AG09309 (cell line): Measurements from ENCODE around the gene HTT.

ENCODE experiments used
- DNase-seq: peaks from one replicate; pipeline ENCODE4 v3.0.0-alpha.2; 2010; ENCODE audit warnings: low read depth
- H3K4me3 ChIP-seq: 2 replicates; pipeline ENCODE4 v1.5.1; 2011; ENCODE audit warnings: mild to moderate bottlenecking, low read depth, low read length, moderate library complexity; ENCODE audit not compliant: control insufficient read depth
- CTCF ChIP-seq: IDR thresholded peaks from 2 replicates; pipeline ENCODE4 v1.5.1; 2011; ENCODE audit warnings: mild to moderate bottlenecking, low read depth, low read length, inconsistent platforms; ENCODE audit not compliant: insufficient read depth, control insufficient read depth; ENCODE audit errors: missing control alignments

The HTT gene

GRCh38 chr4:3119464-3119863 lies 45.0 kb downstream of the HTT start:
- TF ChIP-seq CTCF, result no peak
- no peak overlapping the region for H3K4me3 ChIP-seq

GRCh38 chr4:3121110-3121509 lies 46.6 kb downstream of the HTT start:
- DNase-seq, result no peak
- no peak overlapping the region for H3K4me3 ChIP-seq
- TF ChIP-seq CTCF, result no peak

More at GRCh38 chr4:3119464-3119863, 45.0 kb downstream of the HTT start:
- no peak for DNase-seq

- DNase-seq, result no peak
- no peak for TF ChIP-seq CTCF
- no peak overlapping the region for H3K4me3 ChIP-seq
These were observed 47.1 kb downstream of the HTT start for GRCh38 chr4:3121596-3121995.

GRCh38 chr4:3122081-3122563 lies 47.6 kb downstream of the HTT start:
- no peak for TF ChIP-seq CTCF
- no peak for DNase-seq
- H3K4me3 ChIP-seq, result no peak overlapping the region

- DNase-seq, result no peak
- no peak overlapping the region for H3K4me3 ChIP-seq
- TF ChIP-seq CTCF, result no peak
These were observed 48.7 kb downstream of the HTT start for GRCh38 chr4:3123181-3123671.

DNA sequence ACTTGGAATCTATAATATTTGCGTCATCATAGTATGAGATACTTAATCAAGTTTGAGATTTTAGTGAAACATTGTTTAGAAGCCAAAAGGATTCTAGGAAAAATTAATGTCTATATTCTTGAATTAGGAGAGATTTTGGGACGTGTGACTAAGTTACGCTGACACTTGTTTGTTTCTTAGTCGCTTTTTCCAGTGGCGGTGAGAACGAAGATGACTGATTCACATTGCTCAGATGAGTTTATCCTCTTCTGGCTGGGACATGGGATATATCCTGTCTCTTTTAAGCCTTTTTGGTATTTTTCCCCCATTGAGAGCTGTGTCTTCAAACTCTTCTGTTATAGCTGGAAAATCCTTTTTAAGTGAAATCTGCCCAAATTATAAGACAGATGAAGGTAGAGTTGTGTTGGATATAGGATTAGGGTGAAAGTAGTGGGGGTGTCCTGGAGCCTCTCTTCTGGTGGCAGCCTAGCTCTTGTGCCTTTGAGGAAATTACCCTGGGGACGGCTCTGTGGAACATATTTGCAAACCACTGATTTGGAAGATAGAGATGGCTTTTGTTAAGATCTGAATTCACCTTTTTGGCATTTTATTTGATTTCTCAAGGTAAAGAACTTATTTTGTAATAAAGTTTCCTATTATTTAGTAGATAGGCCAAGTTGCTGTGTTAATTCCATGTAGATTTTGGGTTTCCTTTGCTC lies 49.7 kb downstream of the HTT start:
- DNase-seq, result no peak
- TF ChIP-seq CTCF, result no peak
- no peak overlapping the region for H3K4me3 ChIP-seq
